Activated CD4-positive, alpha-beta T cell treated with anti-CD3 and anti-CD28 coated beads, Interleukin-2, amount 50 U/mL, for 24 hours (primary cell): ENCODE results near the gene TULP4.
"Not testable (repeated sequence)": the region's sequence is repeated elsewhere in the genome, so short reads cannot be mapped to it uniquely, and the experiment has no call there.

Experiments
- DNase-seq, 2 donors: peaks; one replicate each; pipeline ENCODE4 v3.0.0-alpha.2; 2020; ENCODE audit warnings: low read depth in 1 of 2, low spot score in 1 of 2

Gene TULP4

DNA sequence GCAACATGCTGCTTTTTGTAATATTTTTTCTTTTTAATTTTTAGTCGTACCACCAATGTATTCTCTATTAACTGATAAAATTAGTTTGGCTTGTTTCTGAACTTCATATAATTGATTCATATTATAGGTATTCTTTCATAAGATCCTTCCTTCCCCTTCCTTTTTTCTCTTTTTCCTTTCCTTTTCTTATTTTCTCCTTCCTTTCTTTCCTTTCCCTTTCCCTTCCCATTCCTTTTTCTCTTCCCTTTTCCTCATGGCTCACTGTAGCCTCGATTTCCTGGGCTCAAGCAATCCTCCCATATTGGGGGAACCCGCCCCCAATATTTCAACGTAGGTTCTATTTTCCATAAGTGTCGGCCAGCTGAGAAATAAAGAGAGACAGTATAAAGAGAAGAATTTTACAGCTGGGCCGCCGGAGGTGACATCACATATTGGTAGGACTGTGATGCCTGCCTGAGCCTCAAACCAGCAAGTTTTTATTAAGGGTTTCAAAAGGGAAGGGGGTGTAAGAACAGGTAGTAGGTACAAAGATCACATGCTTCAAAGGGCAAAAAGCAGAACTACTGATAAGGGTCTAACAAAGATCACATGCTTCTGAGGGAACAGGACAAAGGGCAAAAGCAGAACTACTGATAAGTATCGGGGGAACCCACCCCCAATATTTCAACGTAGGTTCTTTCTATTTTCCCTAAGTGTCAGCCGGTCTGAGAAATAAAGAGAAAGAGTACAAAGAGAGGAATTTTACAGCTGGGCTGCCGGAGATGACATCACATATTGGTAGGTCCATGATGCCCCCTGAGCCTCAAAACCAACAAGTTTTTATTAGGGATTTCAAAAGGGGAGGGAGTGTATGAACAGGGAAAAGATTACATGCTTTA, 16.1 kb upstream of the TULP4 start:
- DNase-seq = not testable (repeated sequence)

DNA sequence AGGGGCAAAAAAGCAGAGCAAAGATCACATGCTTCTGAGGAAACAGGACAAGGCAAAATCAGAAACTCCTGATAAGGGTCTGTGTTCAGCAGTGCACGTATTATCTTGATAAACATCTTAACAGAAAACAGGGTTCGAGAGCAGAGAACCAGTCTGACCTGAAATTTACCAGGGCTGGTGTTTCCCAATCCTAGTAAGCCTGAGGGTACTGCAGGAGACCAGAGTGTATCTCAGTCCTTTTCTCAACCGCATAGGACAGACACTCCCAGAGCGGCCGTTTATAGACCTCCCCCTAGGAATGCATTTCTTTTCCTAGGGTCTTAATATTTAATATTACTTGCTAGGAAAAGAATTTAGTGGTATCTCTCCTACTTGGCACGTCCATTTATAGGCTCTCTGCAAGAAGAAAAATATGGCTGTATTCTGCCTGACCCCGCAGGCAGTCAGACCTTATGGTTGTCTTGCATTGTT, 15.4 kb upstream of the TULP4 start:
- not testable (repeated sequence) for DNase-seq

DNA sequence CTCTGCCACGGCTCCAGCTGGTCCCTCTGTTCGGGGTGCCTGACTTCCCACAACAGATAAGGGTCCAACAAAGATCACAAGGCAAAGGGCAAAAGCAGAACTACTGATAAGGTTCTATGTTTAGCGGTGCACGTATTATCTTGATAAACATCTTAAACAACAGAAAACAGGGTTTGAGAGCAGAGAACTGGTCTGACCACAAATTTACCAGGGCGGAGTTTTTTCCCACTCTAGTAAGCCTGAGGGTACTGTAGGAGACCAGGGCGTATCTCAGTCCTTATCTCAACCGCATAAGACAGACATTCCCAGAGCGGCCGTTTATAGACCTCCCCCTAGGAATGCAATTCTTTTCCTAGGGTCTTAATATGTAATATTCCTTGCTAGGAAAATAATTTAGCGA, 14.6 kb upstream of the TULP4 start:
- DNase-seq = not testable (repeated sequence)

DNA sequence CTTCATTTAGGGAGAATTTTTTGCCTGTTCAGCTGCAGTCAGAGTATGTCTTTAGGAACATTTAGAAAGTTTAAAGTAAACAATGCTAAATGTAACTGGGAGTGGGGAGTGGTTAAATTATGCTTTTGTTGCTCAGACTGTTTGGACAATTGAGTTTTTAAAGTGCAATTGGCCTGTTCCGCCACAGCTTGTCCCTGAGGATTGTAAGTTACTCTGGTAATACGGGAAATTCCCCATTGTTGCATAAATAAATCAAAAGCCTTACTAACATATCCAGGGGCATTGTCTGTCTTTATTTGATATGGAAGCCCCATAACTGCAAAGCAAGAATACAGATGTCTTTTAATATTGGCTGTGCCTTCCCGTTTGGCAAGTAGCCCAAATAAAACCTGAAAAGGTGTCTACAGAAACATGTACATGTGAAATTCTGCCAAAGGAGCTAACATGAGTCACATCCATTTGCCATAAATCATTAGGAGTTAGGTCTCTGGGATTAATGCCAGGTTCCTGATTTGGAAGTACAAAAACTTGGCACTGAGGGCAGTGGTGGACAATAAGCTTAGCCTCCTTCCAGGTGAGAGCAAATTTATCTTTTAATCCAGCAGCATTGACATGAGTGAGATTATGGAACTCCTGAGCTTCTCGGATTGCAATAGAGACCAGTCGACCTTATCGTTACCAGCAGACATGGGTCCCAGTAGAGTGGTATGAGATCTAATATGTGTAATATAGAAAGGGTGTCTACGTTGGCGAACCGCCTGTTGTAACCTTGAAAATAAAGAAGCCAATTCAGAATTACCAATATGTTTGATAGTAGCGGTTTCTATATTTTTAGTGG, 11.7 kb upstream of the TULP4 start:
- not testable (repeated sequence) for DNase-seq

DNA sequence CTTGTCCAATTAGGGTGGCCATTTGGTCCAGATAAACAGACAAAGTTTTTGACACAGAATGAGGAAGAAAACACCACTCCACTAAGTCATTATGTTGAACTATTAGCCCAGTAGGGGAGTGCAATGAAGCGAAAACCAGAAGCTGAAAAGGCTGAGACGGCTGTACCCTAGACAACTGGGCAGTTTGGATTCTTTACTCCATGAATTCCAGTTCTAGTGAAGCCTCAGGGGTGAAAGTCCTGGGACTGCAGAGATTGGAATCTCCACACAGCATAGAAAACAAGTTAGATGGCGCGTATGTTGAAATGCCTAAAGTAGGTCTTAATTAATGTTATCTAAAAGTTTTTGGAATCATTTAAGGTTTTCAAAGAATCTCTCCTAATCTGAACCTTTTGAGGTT, 10.7 kb upstream of the TULP4 start:
- DNase-seq = not testable (repeated sequence)

DNA sequence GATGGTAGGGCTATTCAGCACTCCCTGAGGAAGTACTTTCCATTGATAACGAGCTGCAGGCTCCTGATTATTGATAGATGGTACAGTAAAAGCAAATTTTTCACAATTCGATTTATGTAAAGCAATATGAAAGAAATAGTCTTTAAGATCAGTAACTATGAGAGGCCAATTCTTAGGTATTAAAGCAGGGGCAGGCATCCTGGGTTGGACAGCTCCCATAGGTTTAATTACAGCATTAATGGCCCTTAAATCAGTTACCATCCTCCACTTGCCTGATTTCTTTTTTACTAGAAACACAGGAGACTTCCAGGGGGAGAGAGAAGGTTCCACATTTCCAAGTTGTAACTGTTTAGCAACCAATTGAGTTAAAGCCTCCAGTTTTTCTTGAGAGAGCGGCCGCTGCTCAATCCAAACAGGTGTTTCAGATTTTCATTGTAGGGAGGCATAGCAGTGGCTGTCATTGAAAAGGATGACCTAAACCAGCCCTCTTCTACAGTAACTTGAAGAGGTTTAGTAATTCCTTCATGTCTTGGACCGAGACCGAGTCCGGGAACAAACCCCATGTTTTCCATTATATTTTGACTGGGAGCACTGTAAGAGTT, 10.0 kb upstream of the TULP4 start:
- DNase-seq = not testable (repeated sequence)

DNA sequence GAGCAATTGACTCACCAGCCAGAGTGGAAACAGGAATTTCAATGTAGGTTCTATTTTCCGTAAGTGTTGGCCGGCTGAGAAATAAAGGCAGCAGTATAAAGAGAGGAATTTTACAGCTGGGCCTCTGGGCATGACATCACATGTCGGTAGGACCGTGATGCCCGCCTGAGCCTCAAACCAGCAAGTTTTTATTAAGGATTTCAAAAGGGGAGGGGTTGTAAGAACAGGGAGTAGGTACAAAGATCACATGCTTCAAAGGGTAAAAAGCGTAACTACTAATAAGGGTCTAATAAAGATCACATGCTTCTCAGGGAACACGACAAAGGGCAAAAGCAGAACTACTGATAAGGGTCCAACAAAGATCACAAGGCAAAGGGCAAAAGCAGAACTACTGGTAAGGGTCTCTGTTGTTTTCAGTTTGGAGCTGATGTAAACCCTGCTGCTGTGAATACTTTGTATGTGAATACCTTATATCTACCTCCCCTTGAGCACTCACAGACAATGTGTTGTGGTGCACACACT, 9.0 kb upstream of the TULP4 start:
- DNase-seq = no peak

DNA sequence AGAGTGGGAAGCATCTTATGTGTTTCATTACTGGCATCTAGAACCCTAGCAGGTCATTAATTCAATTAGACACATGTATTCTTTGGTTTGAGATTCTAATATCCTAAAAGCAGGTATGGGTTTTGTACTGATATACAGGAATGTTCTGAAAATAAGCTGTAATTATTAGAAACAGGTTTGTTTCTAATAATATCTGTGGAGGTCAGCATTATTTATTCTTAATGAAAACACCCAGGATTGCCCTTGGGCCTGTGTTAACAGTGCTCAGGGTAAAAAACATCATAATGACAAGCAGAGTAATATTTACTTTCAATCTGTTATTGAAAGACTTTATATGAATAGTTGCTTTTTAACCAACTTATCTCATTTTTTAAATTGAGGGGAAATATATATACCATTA, 8.0 kb upstream of the TULP4 start:
- DNase-seq = no peak

DNA sequence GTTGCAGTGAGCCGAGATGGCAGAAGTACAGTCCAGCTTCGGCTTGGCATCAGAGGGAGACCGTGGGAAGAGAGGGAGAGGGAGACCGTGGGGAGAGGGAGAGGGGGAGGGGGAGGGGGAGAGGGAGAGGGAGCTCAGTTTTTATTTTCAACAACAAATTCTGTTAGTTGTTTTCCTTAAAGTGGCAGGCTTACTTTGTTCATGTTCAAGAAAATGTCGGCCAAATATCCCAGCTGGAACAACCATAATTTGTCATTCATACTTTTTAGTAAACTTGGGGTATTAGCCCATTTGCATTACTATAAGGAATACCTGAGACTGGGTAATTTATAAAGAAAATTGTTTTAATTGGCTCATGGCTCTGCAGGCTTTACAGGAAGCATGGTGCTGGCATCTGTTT, 2.5 kb upstream of the TULP4 start:
- DNase-seq = no peak

DNA sequence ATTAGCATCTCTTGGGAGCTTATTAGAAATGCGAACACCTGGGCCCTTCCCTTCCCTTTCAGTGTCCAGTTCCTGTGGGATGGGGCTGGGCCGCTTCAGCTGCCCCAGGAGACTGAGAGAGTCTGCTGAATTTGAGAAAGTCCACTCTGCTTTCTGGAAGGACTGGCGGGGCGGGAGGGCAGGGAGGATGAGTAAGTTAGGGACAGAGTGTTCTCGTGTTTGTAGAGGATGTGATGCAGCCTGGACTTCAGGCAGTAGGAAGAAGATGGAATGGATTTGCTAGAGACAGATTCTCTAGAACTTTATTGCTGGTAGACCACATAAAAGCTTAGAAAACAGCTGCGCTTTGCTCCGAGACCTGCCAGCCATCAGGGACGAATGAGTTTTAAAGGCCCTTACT, 1.1 kb upstream of the TULP4 start:
- DNase-seq = no peak

DNA sequence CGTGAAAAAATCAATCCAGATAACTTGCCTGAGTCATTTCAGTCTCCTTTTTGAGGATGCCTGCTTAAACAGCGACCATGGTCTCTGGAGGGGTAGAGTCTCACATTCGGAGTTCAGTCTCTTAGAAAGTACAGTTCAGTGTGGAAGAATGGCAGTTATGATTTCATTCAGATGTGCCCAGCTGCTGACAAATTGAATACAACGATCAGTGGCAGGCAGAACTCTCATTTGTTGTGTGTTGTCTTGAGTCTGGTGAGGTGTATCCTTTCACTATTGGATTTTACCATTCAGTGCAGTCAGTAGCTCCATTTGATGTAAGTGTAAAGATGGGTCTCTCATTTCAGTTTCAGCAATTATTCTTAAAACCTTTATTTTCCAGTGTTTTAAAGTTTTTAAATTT, 639 bp upstream of the TULP4 start:
- no peak for DNase-seq

DNA sequence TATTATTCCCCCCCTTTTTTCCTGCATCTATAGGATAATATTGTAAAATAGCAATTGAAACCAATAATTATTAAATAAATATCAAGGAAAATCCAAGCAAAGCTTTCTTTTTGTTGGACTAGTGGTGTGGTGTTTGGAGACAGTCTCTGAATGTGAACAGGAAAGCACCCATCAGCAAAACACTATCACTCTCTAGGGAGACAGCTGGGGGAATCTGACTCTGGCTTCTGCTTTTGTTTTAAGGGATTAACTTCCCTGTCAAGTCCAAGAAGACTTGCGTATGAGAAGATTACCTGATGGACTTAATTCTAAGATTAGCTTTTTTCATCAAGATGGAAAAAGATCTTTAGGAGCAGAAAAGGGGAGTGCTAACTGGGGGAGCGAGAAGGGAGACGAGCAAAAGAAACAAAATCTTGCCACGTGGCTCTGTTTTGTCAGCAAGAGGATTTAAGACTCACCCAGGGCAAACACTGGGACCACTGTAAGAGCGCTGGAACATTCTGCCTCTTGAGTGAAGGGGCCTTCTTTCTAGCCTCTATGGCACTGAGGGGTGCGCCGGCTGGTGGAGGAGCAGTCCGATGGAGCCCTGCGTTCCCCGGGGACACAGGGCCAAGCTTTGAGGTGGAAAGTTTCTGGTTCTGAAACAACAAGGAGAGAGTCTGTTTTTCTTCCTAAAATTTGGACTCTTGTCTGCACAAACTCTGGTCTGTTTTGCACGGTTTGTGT, 570 bp downstream of the TULP4 start:
- no peak for DNase-seq

DNA sequence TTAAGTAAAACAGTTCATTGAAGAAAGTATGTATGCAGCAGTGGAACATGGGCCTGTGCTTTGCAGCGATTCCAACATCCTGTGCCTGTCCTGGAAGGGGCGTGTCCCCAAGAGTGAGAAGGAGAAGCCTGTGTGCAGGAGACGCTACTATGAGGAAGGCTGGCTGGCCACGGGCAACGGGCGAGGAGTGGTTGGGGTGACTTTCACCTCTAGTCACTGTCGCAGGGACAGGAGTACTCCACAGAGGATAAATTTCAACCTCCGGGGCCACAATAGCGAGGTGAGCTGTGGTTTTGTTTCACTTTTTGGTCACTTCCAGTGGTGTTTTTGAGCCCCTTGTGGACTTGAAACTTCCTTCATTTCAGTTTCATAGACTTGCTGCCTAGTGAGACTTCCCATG, 1.7 kb downstream of the TULP4 start:
- DNase-seq = no peak

DNA sequence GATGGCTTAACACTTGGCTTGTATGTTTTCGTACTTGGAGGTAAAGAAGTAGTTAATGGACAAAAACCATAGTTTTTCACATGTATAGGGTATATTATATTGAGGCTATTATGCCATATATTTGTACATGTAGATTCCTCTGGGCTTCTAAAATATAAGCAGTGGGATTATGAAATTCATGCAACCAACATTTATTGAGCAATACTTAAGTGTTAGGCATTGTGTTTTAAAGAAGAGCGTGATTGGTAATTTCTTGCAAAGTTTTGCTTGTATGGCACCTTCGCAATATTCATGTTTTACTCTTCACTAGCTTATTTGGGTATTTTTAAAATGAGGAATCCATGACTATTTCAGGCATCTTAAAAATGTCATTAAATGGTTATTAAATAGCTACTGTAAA, 2.5 kb downstream of the TULP4 start:
- DNase-seq = no peak

DNA sequence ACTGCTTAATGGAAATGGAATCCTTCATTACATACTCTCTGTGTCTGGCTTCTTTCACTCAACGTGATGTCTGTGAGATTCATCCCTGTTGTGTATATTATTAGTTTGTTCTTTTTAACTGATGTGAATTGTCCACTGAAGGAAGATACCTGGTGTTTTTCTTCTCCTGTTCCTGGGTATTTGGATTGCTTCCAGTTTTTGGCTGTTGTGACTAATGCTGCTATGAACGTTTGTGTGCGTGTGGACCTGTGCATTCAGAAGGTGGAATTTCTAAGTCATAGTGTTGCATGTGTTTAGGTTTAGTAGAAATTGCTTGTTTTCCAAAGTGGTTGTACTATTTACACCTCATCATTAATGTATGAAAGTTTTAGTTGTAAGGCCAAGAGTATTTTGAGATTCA, 3.8 kb downstream of the TULP4 start:
- no peak for DNase-seq

DNA sequence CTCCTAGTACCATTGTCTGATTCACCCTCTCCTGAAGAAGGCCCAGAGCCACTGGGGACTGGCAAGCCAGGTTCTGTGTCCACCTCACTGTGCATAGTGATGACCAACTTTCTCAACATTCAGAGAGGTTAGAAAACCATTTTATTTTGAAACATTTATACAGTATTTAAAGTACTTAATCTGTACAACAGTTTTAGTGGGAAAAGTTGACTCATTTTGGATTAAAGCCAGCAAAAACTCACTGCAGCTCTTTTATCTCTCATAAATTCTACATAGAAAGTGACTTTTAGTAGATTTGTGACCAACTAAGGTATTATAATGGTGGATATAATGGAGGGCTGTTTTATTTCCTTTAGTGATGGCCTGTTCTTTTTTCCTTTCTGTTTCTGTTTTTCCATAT, 9.7 kb downstream of the TULP4 start:
- no peak for DNase-seq

DNA sequence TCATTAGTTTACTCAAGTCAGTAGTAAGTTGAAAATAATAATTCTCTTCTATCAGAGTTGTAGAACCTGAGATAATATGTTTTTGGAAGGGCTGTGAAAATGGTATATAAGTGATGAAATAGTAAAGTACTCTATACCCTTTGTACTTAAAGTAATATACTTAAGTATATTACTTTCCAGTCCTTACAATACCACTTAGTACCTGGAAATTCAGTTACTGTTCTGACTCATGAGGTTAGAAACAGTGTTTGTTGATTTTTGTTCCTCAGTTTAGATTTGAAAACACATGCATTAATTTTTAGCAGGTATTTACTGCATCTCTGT, 10.1 kb downstream of the TULP4 start:
- no peak for DNase-seq

DNA sequence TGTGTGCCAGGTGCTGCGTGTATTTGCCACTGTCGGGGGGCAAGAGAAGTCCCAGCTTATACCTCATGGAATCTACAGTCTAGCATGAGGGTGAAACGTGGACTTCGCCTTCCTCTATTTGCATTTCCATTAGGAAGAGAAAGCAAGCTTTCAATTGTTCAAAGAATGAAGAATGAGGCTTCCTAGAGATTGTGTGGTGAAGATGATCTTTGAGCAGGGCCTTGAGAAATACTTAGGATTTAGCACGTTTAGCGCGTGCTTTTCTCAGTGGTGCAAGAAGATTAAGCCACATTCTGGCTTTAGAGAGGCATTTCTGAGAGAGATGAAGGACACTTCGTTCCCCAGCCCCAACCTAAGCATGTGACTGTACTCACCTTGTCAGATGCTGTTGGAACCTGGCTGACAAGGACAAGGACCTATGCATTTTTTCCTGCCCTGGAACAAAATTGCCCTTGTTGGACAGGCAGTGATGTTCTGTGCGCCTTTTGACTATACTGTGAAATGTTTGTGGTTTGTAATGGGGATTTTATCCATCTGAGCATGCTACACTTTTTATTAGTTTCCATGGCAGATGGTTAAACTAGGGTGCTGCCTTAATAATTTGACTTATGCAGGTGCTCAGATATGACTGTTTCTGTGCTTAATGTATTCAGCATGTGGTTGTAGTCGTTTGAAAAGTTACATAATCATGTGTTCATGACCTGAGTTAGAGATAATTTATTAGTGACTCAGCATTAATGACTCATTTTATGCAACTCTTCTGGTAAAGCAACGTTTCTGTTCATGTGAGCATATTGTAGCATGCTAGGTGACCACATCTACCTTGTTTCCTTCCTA, 10.7 kb downstream of the TULP4 start:
- DNase-seq = no peak

DNA sequence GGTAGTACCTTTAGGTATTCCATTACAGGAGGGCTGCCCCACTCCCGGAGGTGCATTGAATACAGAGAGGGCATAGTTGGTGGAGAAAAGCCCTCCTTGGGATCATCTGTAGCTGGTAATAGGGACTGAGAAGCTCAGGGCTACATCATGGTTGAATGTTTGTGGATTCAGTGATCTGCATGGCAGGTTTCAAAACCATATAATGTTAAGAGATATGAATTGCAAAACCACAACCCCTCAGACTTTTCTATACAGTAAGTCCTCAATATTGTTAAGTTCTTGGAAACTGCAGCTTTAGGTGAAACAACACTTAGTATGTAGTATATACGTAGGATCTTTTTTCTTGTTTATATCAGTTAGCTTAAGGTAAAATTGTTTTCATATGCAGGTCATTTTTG, 11.3 kb downstream of the TULP4 start:
- DNase-seq = no peak

DNA sequence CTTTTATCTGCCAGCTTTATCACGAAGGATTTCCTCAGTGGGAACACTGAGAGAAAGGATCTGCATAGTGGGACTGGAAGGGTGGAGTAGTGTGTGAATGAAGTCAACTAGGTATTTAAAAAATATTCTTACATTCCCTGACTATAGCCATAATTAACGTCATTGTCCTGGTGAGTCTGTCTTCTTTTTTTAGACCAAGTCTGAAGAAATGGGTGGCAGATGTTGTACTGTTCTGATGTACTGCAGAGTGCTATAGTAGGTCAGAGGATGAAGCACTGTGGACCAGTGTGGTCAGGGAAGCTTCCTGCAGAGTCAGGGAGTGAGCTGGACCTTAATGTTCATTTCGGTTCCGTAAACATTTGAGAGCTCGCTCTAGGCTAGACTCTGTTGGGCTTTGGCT, 11.9 kb downstream of the TULP4 start:
- DNase-seq = no peak
